Caco-2 (cell line): ENCODE measurements around the gene MARCHF4. TPM values are rescaled to one million over a fixed set of nuclear protein-coding genes. Genes with fewer than 3 reads are reported as not detected.

Experiments used
- BruUV-seq: library from RNA; stranded (reverse); fragments of 400-500 nt; replicated peaks from 2 replicates; lab custom pipeline; 2021; lab: Mats Ljungman, UMichigan
- CTCF ChIA-PET: fragments of 300-600 bp; sonication (Branson Sonifier 250); formaldehyde crosslinking; loops from one replicate; lab custom pipeline; 2022; ENCODE audit warnings: antibody characterized with exemption; lab: Charles Lee
- POLR2A ChIA-PET: fragments of 300-600 bp; sonication (Branson Sonifier 250); formaldehyde crosslinking; loops from one replicate; lab custom pipeline; 2022; ENCODE audit warnings: antibody characterized with exemption; lab: Charles Lee
- DNase-seq, 2 experiments: peaks; one replicate each; pipeline versions ENCODE4 v3.0.0 to v3.0.0-alpha.2; 2020 to 2022
- H3K27me3 ChIP-seq: replicated peaks from 2 replicates; pipeline ENCODE4 v1.6.0; 2011; ENCODE audit warnings: low read length; ENCODE audit not compliant: control insufficient read depth, insufficient read depth
- H3K36me3 ChIP-seq: 2 replicates; pipeline ENCODE4 v1.5.1; 2011; ENCODE audit warnings: low read length; ENCODE audit not compliant: control insufficient read depth, insufficient read depth
- H3K4me1 ChIP-seq: fragments of 250-450 bp; sonication (Bioruptor Pico); 2 replicates; pipeline ENCODE4 v1.5.1; 2020; ENCODE audit warnings: mild to moderate bottlenecking
- H3K4me3 ChIP-seq: 2 replicates; pipeline ENCODE4 v1.5.1; 2011; ENCODE audit warnings: low read depth, mild to moderate bottlenecking, control low read depth, low read length
- H3K9me3 ChIP-seq: fragments of 250-450 bp; sonication (Bioruptor Pico); 2 replicates; pipeline ENCODE4 v1.5.1; 2020; ENCODE audit warnings: mild to moderate bottlenecking, moderate library complexity
- H3K27ac Mint-ChIP-seq: one replicate; pipeline ENCODE4 v1.8.0; 2022; ENCODE audit warnings: mixed read lengths; ENCODE audit not compliant: unreplicated experiment
- H3K27me3 Mint-ChIP-seq: one replicate; pipeline ENCODE4 v1.8.0; 2022; ENCODE audit warnings: mixed read lengths; ENCODE audit not compliant: insufficient read depth, unreplicated experiment
- H3K36me3 Mint-ChIP-seq: one replicate; pipeline ENCODE4 v1.8.0; 2022; ENCODE audit warnings: mild to moderate bottlenecking, mixed read lengths; ENCODE audit not compliant: insufficient read depth, unreplicated experiment
- H3K4me1 Mint-ChIP-seq: one replicate; pipeline ENCODE4 v1.8.0; 2022; ENCODE audit warnings: low read depth, mixed read lengths; ENCODE audit not compliant: unreplicated experiment
- H3K4me3 Mint-ChIP-seq: one replicate; pipeline ENCODE4 v1.8.0; 2022; ENCODE audit warnings: mild to moderate bottlenecking, moderate library complexity, mixed read lengths; ENCODE audit not compliant: unreplicated experiment
- H3K9me3 Mint-ChIP-seq: one replicate; pipeline ENCODE4 v1.8.0; 2022; ENCODE audit warnings: mixed read lengths; ENCODE audit not compliant: unreplicated experiment
- intact Hi-C: fragments of 100-400 bp; cut with micrococcal nuclease; formaldehyde crosslinking; loops from one replicate; pipeline ENCODE4 v1.10.0; 2022; ENCODE audit not compliant: unreplicated experiment
- total RNA-seq: library from RNA; stranded (reverse); gene quantifications from 2 replicates; pipeline ENCODE4 v1.2.3, GENCODE V29; 2022
- TF ChIP-seq, protein P1 (sequence below), 2 experiments: fragments of 200-600 bp in 1 of 2; IDR thresholded peaks; 1 replicate in 1 of 2; 2 replicates in 1 of 2; pipeline versions ENCODE4 v1.5.1 to v1.8.0; 2011 to 2022; ENCODE audit warnings: antibody characterized with exemption in 1 of 2, control low read depth in 1 of 2, inconsistent platforms in 1 of 2, low read depth in 1 of 2, low read length in 1 of 2, mild to moderate bottlenecking in 1 of 2, moderate library complexity in 1 of 2; ENCODE audit not compliant: insufficient read depth in 1 of 2, severe bottlenecking in 1 of 2, unreplicated experiment in 1 of 2

MARCHF4 gene
- total RNA-seq, 1 experiment from 2014 or later, result not detected

- TF ChIP-seq, protein P1, sequence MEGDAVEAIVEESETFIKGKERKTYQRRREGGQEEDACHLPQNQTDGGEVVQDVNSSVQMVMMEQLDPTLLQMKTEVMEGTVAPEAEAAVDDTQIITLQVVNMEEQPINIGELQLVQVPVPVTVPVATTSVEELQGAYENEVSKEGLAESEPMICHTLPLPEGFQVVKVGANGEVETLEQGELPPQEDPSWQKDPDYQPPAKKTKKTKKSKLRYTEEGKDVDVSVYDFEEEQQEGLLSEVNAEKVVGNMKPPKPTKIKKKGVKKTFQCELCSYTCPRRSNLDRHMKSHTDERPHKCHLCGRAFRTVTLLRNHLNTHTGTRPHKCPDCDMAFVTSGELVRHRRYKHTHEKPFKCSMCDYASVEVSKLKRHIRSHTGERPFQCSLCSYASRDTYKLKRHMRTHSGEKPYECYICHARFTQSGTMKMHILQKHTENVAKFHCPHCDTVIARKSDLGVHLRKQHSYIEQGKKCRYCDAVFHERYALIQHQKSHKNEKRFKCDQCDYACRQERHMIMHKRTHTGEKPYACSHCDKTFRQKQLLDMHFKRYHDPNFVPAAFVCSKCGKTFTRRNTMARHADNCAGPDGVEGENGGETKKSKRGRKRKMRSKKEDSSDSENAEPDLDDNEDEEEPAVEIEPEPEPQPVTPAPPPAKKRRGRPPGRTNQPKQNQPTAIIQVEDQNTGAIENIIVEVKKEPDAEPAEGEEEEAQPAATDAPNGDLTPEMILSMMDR (IDR thresholded peaks at IDR 0.05; ENCODE audit: insufficient read depth in 1 of 2, low read depth in 1 of 2, low read length in 1 of 2, severe bottlenecking in 1 of 2, unreplicated experiment in 1 of 2), result no peak
- ChIA-PET POLR2A (no interaction called here), CTCF (no interaction called here)
Measured at GRCh38 chr2:216379977-216380376, 7.7 kb upstream of the MARCHF4 start.

DNA sequence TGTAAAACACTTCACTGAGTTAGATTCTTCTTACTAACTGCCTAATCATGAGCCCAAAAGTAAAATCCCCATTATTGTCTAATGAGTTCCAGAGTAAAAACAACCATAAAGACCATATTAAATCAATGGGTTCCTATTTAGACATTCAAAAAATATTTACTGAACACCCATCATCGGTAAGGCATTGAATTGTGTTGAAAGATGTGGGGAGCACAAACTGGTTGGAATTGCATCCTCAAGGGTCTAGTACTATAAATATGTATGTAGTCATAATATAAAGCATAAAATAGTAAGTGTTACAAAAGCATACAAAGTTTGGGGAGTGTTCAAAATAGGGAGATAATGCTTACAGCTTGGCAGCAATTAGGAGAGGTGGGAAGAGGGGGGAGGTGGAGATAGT lies 3.0 kb upstream of the MARCHF4 start:
- Histone ChIP-seq H3K9me3 (no peaks in the 10 kb centered on the region), H3K4me1 (no peaks in the 10 kb centered on the region), H3K36me3 (no peaks in the 10 kb centered on the region), H3K27me3 (0 out of 2 replicates have a peak, but pooled peaks cover 2% of the 10 kb centered on the region), H3K4me3 (no peak overlapping the region)
- no peak overlapping the region for H3K27ac Mint-ChIP-seq
- H3K27me3 Mint-ChIP-seq, result peaks cover 38% of the 10 kb centered on the region
- TF ChIP-seq, protein P1 (IDR thresholded peaks at IDR 0.05; ENCODE audit: insufficient read depth in 1 of 2, low read depth in 1 of 2, low read length in 1 of 2, severe bottlenecking in 1 of 2, unreplicated experiment in 1 of 2), result no peak
- H3K9me3 Mint-ChIP-seq, result no peaks in the 10 kb centered on the region
- BruUV-seq, result no TSS peak
- H3K4me3 Mint-ChIP-seq, result no peak overlapping the region
- no peaks in the 10 kb centered on the region for H3K4me1 Mint-ChIP-seq
- POLR2A ChIA-PET, result no interaction called here
- DNase-seq, result no peak
- CTCF ChIA-PET, result no interaction called here
- intact Hi-C loops, result no loop called here
- H3K36me3 Mint-ChIP-seq, result no peaks in the 10 kb centered on the region

More at GRCh38 chr2:216379977-216380376, 7.7 kb upstream of the MARCHF4 start:
- no peaks in the 10 kb centered on the region for H3K4me1 Mint-ChIP-seq
- DNase-seq, result no peak
- intact Hi-C loops, result no loop called here
- no peaks in the 10 kb centered on the region for H3K36me3 Mint-ChIP-seq
- H3K27ac Mint-ChIP-seq, result no peak overlapping the region
- Histone ChIP-seq H3K36me3 (no peaks in the 10 kb centered on the region), H3K4me1 (no peaks in the 10 kb centered on the region), H3K27me3 (no peaks in the 10 kb centered on the region), H3K4me3 (no peak overlapping the region), H3K9me3 (no peaks in the 10 kb centered on the region)
- peaks cover 16% of the 10 kb centered on the region for H3K27me3 Mint-ChIP-seq
- BruUV-seq, result no TSS peak
- no peaks in the 10 kb centered on the region for H3K9me3 Mint-ChIP-seq
- H3K4me3 Mint-ChIP-seq, result no peak overlapping the region

- TF ChIP-seq, protein P1 (IDR thresholded peaks at IDR 0.05; ENCODE audit: insufficient read depth in 1 of 2, low read depth in 1 of 2, low read length in 1 of 2, severe bottlenecking in 1 of 2, unreplicated experiment in 1 of 2), result no peak
- intact Hi-C loops, result no loop called here
- no peaks in the 10 kb centered on the region for H3K9me3 Mint-ChIP-seq
- peaks cover 39% of the 10 kb centered on the region for H3K27me3 Mint-ChIP-seq
- no peak for DNase-seq
- POLR2A ChIA-PET, result no interaction called here
- BruUV-seq, result no TSS peak
- no peaks in the 10 kb centered on the region for H3K4me1 ChIP-seq
- H3K27ac Mint-ChIP-seq, result no peak overlapping the region
- H3K9me3 ChIP-seq, result no peaks in the 10 kb centered on the region
- no peaks in the 10 kb centered on the region for H3K36me3 ChIP-seq
- no peak overlapping the region for H3K4me3 ChIP-seq
- no peak overlapping the region for H3K4me3 Mint-ChIP-seq
- CTCF ChIA-PET, result no interaction called here
- H3K27me3 ChIP-seq, result 0 out of 2 replicates have a peak, but pooled peaks cover 2% of the 10 kb centered on the region
- no peaks in the 10 kb centered on the region for H3K4me1 Mint-ChIP-seq
- no peaks in the 10 kb centered on the region for H3K36me3 Mint-ChIP-seq
Measured at GRCh38 chr2:216373896-216374295, 1.6 kb upstream of the MARCHF4 start.
